ENCODE measurements around the gene SLC51A.

SLC51A gene

GRCh38 chr3:196217307-196218154, 1.2 kb downstream of the SLC51A start:
- no peak for DNase-seq

GRCh38 chr3:196218155-196218712, 1.9 kb downstream of the SLC51A start:
- no peak for DNase-seq

GRCh38 chr3:196219194-196219969, 3.0 kb downstream of the SLC51A start:
- peak; percentile 59 for DNase-seq

GRCh38 chr3:196219970-196220311, 3.6 kb downstream of the SLC51A start:
- no peak for DNase-seq

DNA sequence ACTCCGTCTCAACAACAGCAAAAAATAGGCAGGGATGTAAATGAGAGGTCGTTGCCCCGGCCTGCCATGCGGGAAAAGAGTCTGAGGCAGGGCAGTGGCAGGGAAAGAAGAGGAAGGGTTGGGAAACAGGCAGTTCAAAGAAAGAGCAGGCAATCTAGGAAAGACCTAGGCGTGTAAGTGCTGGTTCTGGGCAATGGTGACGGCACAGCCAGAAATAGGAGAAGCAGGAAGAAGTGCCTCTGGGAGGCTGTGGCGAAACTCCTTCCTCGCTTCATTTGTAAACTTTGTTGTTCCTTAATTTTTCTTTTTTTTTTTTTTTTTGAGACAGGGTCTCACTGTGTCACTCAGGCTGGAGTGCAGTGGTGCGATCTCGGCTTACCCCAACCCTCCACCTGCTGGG, 4.3 kb downstream of the SLC51A start:
- DNase-seq: no peak

DNA sequence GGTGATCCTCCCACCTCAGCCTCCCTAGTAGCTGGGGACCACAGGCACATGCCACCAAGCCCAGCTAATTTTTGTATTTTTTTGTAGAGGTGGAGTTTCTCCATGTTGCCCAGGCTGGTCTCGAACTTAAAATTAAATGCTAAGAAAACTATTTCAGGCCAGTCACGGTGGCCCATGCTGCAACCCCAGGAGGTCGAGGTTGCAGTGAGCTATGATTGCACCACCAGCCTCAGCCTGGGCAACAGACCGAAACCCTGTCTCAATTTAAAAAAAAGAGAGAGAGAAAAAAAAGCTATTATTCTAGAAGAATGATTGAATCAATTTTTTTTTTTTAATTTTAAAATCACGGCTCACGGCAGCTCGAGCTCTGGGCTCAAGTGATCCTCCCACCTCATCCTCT, 4.7 kb downstream of the SLC51A start:
- DNase-seq: no peak

DNA sequence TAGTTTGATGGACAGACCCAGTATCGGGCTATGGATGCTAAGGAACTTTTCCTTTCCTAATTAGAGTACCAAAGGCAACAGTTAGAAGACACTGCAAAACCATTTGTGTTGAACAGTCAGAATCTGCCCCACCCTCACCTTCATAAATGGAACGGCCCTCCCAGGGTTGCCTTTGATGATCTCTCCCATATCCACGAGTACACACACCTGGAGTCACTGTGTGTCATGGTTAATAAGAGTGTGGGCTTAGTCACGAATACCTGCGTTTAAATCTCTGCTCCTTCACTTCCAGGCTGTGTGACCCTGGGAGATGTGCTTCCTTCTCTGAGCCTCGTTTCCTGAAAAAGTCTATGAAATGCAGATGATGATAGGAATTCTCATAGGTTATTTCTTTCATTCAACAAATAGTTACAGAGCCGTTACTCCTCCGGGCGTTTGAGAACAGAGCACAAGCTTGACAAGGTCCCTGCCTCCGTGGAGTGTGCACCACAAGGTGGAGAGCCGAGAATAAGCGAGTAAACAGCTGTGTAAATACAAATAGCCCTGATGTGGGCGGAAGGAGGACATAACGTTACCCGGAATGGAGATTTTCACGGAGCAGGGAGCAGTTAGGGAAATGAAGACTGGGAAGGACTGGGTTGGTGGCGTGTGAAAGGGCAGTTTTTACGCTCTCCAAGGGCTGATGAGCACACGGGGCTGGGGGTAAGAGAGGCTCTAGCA, 6.7 kb downstream of the SLC51A start:
- DNase-seq: no peak

DNA sequence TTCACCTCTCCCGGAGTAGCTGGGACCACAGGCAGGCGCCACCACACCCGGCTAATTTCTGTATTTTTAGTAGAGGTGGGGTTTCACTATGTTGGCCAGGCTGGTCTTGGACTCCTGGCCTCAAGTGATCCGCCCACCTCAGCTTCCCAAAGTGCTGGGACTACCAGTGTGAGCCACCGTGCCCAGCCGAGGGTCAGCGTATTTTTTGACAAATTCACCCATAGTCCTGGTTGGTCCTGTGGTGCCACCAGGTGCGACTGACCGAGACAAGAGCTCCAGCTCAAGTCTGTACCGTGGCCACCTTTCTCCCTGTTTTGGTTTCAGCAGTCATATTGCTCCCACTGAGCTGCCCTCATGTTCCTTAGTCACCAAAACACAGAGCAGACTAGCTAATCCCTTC, 8.8 kb downstream of the SLC51A start:
- no peak for DNase-seq

DNA sequence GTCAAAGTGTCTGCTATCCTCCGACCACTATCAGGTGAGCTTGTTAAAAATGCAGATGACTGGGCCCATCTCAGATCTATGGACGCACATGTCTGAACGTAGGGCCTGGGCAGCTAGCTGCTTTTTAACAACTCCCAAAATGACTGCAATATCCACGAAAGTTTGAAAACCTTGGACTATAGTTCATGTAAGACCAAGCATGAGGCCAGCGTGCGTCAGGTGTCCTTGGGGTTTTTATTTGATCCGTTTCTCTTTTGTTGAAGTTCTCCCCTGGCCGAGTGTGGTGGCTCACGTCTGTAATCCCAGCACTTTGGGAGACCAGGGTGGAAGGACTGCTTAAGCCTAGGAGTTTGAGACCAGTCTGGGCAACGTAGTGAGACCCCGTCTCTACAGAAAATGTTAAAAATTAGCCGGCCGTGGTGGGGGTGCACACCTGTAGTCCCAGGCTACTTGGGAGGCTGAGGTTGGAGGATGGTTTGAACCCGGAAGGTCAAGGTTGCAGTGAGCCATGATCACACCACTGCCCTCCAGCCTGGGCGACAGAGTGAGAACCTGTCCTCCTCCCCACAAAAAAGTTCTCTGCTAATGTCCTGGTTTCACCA, 9.5 kb downstream of the SLC51A start:
- no peak for DNase-seq

DNA sequence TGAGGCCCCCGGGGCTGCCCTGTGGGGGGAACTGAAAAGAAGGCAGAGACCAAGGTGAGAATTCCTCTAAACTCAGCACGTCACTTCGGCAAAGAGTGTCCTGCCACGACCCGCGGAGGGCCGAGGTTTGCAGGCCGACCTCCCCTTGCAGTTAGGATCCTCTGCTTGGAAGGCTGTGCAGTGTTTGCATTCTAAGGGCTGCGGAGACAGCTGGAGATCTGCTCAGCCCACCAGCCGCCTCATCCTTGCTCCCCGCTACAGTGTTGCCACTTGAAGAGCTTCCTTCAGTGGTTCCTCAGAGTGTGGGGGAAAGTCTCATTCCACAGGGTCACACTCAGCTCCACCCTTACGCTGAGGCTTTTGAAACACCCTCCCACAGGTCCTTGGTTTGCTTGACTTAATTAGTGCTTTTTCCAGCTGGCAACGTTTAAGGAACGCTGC, 10.8 kb downstream of the SLC51A start:
- no peak for DNase-seq

DNA sequence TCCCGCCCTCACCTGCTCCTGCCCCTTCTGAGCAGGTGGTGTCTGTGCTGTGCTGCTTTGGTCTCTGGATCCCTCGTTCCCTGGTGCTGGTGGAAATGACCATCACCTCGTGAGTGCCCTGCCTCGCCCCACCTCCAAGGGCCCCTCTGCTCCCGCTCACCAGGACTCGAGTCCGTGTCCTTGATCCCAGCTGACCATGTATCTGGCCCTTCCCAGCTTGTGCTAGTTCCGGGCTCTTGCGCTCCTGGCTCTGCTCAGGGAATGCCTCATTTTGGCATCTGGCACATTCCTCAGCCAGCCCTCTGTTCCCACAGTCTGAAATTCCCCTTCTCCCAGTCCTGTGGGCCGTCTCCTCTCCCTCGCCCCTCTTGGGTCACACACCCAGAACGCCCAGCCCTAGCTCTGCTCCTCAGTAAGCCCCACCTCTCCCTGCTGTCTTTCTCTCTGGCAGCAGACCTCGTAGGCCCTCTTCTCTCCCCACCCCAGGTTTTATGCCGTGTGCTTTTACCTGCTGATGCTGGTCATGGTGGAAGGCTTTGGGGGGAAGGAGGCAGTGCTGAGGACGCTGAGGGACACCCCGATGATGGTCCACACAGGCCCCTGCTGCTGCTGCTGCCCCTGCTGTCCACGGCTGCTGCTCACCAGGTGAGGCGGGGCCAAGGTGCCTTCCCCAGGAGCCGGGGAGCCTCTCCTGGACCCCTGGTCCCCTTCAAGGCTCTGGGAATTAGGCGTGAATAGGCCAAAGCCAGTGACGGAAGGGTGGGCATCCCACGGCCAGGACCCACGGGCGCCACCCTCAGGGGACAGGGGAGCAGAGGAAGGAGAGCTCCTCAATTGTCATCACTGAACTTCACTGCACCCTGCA, 11.5 kb downstream of the SLC51A start:
- DNase-seq: no peak

DNA sequence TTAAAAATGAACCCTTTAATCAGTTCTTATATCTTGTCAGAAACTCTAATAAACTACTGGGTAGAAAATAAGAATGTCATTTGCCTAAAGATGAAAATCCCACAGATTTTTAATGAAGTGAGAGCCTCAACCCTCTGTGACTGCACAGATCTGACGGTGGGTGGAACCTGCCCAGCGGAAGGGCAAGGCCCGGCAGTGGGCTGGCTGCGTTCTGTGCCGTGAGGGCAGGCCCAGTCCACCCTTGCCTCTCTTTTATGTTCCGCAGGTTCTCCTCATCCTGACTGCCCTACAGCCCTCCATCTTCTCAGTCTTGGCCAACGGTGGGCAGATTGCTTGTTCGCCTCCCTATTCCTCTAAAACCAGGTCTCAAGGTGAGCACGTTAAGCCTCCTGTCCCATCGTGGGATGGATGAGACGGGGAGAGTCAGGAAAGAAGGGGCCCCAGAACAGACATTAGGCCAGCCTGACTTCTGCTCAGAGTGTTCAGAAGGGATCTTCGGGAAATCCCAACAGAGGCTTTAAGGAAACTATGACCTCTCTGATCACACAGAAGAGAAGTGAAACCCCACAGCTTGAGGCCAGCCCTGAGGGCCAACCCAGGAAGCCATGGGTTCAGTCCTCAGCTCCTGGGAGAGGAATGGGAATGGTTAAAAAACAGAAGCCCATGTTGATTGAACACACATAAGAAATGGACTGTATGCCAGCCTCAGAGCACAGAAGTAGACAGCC, 16.0 kb downstream of the SLC51A start:
- no peak for DNase-seq

DNA sequence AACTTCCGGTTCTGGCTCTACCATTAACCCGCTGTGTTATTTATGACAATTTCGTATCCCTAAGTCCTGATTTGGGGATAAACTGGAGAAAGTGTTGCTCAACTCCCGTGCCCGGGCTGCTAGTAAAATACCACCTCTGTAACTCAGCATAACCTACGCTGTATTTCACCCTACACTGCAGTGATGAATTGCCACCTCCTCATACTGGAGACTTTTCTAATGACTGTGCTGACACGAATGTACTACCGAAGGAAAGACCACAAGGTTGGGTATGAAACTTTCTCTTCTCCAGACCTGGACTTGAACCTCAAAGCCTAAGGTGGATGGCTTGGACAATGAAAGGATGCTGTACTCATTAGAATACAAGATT, 16.5 kb downstream of the SLC51A start:
- no peak for DNase-seq

GRCh38 chr3:196235452-196236122, 19.3 kb downstream of the SLC51A start:
- no peak for DNase-seq

DNA sequence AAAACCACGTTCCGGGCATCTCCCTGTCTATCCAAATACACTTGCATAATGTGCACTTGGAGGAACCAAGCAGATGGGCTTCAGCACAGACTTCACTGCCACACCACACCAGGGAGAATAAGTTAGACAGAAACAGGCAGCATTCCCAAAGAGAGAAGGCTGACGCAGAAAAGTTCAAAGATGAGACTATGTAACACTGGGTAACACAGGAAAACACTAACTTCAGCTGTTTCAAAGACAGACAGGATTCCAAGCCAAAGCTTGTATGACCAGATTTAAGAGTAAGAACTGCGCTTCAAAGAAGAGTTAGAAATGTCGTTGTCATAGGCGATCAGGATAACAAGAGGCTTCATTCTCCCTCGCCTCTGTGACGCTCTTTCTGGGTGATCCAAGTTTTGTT, 19.9 kb downstream of the SLC51A start:
- no peak for DNase-seq

- no peak for DNase-seq
Observed at GRCh38 chr3:196237203-196237602, 20.9 kb downstream of the SLC51A start.

DNA sequence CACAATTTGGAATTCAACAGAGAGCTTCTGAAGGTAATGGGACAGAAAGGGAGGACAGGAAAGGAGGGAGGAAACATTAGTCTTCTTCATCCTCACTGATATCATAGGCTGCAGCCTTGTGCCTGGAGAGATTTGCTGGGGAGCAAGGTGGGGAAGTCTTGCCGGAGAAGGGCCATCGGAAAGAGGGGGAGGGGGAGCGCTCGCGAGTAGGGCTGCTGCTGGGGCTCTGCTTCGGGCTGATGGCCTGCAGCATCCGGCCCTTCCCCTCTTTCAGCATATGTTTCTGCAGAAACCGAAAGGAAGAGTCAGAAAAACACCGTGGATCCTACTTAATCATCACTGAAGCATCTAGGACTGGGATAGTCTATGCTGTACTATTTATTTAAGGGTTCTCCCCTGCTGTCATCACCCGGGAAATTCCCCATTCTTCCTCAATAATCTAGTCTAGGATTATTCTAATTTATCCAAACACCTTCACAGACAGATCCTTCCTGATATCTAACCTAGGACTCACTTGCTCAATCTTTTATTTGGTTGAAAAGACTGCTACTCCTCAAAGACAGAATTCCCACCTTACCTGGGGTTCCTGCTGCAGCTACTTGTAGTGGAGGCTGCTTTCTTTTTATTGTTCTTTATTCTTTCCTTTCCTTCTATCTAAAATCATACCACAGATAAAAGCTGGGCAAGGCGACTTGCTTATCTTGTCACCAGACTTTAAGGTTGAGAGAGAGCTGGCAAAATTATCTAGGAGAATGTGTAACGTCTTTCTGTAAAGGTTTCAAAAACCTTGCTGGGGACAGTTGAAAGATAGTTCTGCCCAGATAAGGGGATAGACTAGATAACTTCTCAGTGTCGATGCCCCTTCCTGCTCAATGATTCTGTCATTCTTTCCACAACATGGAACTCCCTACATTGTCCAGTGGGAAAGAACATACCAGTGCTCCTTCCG, 22.6 kb downstream of the SLC51A start:
- DNase-seq: no peak

- DNase-seq: no peak
Observed at GRCh38 chr3:196240424-196240823, 24.1 kb downstream of the SLC51A start.

DNA sequence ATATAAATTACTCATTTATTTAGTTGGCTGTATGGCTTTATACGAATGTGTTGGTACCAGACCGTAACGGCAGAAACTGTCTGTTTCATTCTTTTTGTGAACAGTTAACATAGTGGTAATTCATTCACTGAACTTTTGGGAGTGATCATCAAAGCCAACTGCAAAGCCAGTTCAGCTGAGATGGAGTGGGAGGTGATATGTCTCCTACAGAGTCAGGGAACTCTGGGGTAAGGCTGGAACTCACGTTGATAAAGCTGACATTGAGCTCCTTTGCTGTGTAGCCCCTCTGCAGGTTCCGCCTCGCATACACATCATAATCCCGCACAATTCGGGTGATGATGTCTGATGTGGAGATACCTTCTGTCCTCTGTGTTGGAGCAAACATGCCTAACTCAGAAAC, 25.4 kb downstream of the SLC51A start:
- DNase-seq: no peak

Data from CD4-positive, alpha-beta T cell treated with Interleukin-10 for 1 hour (primary cell).